ENCODE measurements around the gene IGFL4.

IGFL4 gene

GRCh38 chr19:46002678-46003275 is 38.0 kb downstream of the IGFL4 start:
- Histone ChIP-seq H3K4me1 (ENCODE audit: control insufficient read depth in 1 of 2, insufficient read depth in 1 of 2, low read depth in 1 of 2, low read length in 1 of 2) (peaks cover 4 to 13% of the 10 kb centered on the region in 2 experiments), H3K36me3 (peaks cover 16% of the 10 kb centered on the region), H3K27ac (no peak overlapping the region), H3K27me3 (peaks cover 31% of the 10 kb centered on the region), H3K4me3 (ENCODE audit: low read depth in 1 of 2, low read length in 1 of 2) (no peak overlapping the region), H3K9me3 (no peaks in the 10 kb centered on the region)
- TF ChIP-seq CTCF (IDR thresholded peaks at IDR 0.05) = no peak

GRCh38 chr19:46000491-46001246 is 40.1 kb downstream of the IGFL4 start:
- peaks cover 10% of the 10 kb centered on the region for H3K36me3 ChIP-seq
- H3K9me3 ChIP-seq = no peaks in the 10 kb centered on the region
- H3K4me1 ChIP-seq (ENCODE audit: control insufficient read depth in 1 of 2, insufficient read depth in 1 of 2, low read depth in 1 of 2, low read length in 1 of 2) = peaks cover 9 to 18% of the 10 kb centered on the region in 2 experiments
- no peak for TF ChIP-seq CTCF (IDR thresholded peaks at IDR 0.05)
- peaks cover 31% of the 10 kb centered on the region for H3K27me3 ChIP-seq
- H3K4me3 ChIP-seq (ENCODE audit: low read depth in 1 of 2, low read length in 1 of 2) = no peak overlapping the region
- no peak overlapping the region for H3K27ac ChIP-seq

- Histone ChIP-seq H3K27ac (no peak overlapping the region), H3K27me3 (peaks cover 31% of the 10 kb centered on the region), H3K36me3 (peaks cover 10% of the 10 kb centered on the region), H3K9me3 (no peaks in the 10 kb centered on the region), H3K4me1 (ENCODE audit: control insufficient read depth in 1 of 2, insufficient read depth in 1 of 2, low read depth in 1 of 2, low read length in 1 of 2) (peaks cover 15 to 24% of the 10 kb centered on the region in 2 experiments), H3K4me3 (ENCODE audit: low read depth in 1 of 2, low read length in 1 of 2) (no peak overlapping the region)
- TF ChIP-seq CTCF (IDR thresholded peaks at IDR 0.05) = no peak
These were observed 41.1 kb downstream of the IGFL4 start for GRCh38 chr19:45999653-46000121.

GRCh38 chr19:45998834-45999233 is 42.0 kb downstream of the IGFL4 start:
- H3K4me1 ChIP-seq (ENCODE audit: control insufficient read depth in 1 of 2, insufficient read depth in 1 of 2, low read depth in 1 of 2, low read length in 1 of 2) = peaks cover 19 to 29% of the 10 kb centered on the region in 2 experiments
- H3K27me3 ChIP-seq = peaks cover 31% of the 10 kb centered on the region
- peaks cover 10% of the 10 kb centered on the region for H3K36me3 ChIP-seq
- H3K9me3 ChIP-seq = no peaks in the 10 kb centered on the region
- H3K4me3 ChIP-seq (ENCODE audit: low read depth in 1 of 2, low read length in 1 of 2) = no peak overlapping the region
- no peak overlapping the region for H3K27ac ChIP-seq
- TF ChIP-seq CTCF (IDR thresholded peaks at IDR 0.05) = no peak

- Histone ChIP-seq H3K4me1 (ENCODE audit: control insufficient read depth in 1 of 2, insufficient read depth in 1 of 2, low read depth in 1 of 2, low read length in 1 of 2) (peaks cover 19 to 29% of the 10 kb centered on the region in 2 experiments), H3K4me3 (ENCODE audit: low read depth in 1 of 2, low read length in 1 of 2) (no peak overlapping the region), H3K27me3 (peaks cover 31% of the 10 kb centered on the region), H3K36me3 (peaks cover 6% of the 10 kb centered on the region), H3K9me3 (no peaks in the 10 kb centered on the region), H3K27ac (no peak overlapping the region)
- TF ChIP-seq CTCF (IDR thresholded peaks at IDR 0.05) = no peak
These were observed 43.9 kb downstream of the IGFL4 start for GRCh38 chr19:45996933-45997332.

Data from neutrophil (primary cell).